Activated CD4-positive, alpha-beta T cell treated with anti-CD3 and anti-CD28 coated beads for 48 hours (primary cell): ENCODE results near the gene ARHGDIA.

Experiments
- DNase-seq: peaks from one replicate; pipeline ENCODE4 v3.0.0-alpha.2; 2020

Gene ARHGDIA

DNA sequence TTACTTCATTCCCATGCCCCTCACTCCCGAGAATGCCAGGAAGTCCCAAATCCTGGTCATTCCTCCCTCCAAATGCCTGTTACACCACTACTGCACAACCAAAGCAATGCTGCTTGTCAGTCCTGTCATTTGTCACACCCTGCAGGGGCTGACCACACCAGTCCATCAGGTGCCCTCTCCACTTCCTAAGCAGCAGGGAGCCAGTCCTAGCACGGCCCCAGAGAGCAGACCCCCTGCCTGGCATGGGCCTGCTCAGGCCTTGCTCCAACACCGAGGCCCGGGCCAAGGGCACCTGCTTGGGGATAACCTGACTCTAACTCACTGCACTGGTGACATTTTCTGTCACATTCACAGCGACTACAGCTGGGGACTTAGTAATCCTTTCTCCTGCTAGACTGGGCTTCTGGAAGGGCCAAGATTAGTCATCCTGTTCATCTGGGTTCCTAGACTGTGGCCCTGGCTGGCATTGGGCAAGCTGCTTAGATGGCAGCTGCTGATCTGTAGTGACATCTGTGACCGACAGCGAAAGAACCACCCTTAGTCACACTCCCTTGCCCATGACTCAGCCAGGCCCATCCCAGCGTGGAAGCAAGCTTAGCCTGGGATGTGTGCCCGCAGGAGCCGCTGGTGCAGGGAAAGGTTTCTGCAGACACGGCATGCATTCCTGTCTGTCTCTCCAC lies 14.9 kb upstream of the ARHGDIA start:
- DNase-seq = no peak

DNA sequence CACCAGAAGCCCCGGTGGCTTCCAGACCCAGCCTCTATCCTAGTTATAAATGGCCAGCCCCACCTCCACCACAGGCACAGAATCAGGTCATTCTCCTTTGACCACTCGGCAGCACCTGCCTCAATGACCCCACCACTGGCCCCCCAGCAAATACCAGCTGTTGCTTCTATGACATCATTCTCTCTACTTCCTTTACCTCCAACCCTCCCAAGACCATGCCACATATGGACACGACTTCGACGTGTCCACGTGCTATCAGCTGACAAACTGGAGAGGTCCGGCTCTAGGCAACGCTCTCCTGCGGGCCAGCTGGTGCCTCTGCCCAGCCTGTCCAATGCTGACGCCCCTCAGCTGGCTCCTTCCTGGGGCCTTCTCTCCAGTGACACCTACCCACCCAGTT lies 14.3 kb upstream of the ARHGDIA start:
- no peak for DNase-seq

DNA sequence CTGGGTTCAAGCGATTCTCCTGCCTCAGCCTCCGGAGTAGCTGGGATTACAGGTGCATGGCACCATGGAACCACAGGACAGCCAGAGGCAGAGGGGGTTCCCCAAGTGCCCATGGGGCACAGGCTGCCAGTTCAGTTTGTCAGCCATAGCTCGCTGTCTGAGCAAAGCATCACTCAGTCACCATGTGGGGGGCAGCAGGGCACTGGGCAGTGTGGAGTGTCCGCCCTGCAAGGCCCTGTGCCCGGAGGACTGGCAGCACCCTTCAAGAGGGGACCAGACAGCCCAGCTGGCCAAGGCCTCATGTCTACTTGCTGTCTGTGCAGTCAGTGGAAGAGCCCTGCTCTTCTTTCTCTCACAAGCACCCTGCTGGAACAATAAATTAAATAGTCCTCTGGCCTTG lies 13.8 kb upstream of the ARHGDIA start:
- DNase-seq = no peak

DNA sequence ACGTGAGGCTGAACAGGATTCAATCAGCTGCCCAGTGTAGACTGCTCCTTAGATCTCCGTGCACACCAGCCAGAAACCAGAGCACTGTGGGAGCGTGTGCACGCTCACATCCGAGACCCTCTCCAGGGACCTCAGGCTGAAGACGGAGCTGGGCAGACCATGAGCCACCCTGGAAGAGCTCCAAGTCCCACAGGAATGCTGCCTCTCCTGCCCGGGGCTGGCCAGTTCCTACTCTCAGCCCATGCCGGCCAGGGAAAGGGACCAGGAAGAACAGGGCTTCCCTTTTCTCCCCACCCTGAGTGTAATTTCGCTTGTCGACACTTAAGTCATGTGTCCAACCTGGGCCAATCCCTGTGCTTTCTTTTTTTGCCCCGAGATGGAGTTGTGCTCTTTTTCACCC lies 13.4 kb upstream of the ARHGDIA start:
- no peak for DNase-seq

DNA sequence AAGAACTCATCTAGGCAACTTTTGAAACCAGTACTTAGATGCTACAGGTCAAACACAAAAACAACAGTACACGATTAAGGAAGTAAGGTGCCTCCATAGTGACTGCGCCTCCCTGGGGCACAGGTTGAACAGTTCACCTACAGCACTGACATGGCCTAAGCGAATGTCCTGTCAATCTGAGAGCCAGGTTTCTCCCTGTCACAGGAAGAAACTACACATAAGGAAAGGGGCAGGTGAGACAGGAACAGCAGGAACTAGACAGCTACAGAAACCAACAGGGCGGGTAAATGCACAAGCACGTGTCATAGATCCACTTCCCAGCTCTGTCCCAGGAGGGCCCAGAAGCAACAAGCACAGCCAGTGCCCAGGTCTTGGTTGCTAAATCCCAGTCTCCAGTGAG lies 8.0 kb upstream of the ARHGDIA start:
- DNase-seq = no peak

DNA sequence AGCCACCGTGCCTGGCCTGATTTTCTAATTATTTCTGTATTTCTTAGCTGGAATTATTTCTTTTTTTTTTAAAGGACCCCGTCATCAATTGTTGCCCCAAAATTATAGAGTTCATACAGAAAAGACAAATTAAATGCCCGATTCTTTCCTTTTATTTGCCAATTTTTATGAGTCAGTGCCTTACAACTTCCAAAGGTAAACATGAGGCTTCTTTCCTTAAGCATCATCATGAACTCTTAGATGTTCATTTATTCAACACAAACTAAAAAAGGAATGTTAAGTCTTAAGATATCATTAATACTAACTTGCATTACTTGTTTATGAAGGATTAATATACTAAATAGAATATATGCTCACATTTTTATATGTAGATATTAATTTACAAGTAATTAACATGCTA lies 7.2 kb upstream of the ARHGDIA start:
- no peak for DNase-seq

DNA sequence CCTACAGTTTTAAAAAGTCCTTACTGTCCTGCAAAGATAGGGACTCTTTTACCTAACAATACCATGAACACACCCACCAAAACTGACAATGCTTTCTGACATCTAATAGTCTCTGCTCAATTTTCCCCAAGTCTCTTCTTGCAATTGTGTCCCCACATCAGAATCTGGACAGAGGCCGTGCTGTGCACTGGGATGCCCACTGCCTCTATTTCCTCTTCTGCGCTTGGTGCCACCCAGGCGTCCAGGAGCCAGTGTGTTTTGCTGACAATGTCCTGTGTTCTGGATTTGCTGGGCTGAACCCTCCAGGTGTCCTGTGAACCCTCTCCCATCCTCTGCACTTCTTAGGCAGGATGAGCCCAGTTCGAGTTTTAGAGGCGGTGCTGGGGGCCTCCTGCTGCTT lies 6.4 kb upstream of the ARHGDIA start:
- no peak for DNase-seq

DNA sequence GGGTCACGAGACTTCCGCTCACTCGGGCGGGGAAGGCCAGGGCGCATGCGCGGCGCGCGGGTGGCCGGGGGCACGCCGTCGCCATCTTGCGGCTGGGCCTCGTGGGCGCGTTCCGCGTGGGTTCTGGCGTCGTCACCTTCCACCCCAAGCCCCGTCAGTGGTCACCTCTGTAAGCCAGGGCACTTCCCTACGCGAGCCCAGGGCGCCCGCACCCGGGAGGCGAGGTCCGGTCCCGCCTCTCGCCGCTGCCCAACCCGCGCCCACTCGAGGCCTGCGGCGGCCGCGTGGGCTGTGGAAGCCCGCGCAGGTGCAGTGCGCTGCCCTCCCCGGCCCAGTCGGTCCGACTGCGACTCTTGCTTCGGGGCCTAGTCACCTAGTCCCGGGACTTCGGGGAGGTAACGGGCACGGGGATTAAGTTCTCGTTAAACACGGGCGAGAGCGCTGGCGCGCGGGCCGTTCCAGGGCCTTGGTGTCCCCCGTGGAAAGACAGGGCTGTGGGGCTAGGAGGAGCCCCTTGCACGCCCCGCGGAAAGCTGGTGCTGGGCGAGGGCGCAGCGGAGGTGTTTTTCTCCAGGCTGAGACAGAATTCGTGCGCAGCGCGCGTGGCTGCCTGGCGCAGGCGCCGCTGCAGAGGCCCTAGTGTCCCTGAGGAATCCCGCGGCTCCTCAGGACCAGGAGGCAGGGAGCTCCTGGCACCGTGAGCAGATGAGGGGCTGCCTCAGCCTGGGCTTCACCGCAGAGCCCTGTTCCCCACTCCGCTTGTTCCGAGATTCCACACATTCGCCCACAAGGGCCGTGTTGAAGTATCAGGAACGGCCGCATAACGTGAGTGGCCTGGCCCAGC lies 472 bp upstream of the ARHGDIA start:
- DNase-seq = peak; percentile 97

DNA sequence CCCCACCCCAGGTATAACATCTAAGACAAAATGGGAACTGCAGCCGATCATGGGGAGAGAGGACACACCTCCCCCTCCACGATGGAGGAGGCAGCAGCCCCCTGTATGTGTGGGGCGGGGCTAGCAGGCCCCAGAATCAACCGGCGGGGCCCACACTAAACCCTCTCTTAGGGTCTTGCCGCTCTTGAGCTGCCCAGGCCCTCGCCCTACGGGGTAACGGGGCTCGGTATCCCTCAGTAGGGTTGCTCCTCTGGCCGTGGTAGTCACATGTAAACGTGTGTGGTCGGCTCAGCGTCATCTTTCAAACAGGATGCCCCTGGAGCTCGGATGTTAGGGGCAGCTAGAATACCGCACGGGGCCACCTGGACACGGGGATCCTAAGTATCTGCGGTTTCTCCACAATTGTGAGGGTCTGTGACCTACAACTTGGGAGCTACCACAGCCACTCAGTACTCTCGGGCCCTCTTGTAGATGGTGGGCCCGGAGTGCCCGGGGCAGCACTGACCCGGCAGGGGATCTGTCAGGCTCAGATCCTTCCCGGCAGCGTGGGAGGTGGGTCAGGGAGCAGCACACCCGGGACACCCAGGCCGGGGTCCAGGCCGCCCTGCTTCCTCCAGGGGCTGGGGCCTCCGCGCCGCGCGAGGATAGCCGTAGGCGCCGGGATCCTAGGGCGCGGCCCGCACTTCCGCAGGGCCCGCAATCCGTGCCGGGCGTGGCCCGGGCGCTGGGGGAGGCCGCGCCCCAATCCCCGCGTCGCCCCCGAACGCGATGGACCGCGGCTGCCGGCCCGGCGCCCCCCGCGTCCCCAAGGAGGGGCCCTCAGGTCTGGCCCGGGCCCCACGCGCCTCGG lies 781 bp downstream of the ARHGDIA start:
- DNase-seq = peak; percentile 59

DNA sequence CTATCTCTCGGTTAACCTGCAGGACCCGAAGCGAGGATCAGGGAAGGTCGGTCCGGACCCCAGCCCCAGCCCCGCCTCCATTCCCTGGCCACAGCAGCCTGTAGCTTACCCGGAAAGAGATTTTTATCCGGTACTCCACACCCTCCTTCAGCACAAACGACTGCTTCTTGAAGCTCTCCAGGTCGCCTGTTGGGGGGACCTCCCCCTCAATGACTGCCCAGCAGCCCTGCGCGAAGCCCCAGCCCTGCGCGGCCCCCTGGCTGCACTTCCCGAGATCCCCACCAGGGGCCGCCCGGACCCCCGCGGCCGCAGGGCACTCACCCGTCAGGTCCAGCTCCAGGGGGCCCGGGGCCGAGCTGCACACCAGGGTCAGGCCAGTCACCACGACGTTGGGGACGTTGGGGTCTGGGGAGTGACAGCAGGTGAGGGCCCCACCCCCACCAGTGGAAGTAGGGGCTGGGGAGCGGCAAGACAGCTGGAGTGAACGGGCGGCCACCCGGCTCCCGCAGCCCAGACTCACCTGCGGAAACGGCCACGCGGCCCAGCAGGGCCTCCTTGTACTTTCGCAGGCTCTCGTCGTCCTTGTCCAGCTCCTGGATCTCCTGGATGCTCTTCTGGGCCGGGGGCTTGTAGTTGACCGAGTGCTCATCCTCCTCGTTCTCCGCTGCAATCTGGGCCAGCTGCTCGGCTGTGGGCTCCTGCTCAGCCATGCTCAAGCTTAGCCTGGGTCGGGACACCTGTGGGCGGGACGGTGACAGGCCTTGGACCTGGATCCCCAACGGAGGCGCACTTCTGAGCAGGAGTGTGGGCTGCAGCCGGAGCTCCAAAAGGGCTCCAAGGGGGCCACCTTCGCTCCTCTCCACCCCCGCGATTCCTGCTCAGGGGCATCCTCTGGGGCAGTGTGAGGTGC lies 1.7 kb downstream of the ARHGDIA start:
- DNase-seq = peak; percentile 61

DNA sequence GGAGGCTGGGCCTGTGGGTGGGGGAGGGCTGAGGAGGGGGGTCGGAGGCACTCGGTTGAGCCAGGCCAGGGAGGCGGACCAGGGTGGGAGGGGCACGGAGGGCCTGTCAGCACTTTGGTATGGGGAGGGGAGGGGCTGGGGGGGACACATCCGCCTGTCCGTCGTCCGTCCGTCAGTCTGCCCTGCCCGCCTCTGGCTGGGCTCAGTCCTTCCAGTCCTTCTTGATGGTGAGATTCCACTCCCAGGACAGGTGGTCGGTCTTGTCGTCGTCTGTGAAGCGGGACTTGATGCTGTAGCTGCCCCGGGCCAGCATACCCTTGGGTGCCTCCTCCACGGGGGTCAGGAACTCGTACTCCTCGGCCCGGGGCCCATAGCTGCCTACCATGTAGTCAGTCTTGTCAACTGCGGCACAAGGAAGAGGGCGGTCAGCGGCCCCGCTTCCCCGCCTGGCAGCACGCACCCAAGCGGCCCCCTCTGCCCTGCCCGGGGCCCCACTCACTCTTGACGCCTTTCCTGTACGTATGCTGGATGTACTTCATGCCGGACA lies 2.4 kb downstream of the ARHGDIA start:
- DNase-seq = peak; percentile 22

DNA sequence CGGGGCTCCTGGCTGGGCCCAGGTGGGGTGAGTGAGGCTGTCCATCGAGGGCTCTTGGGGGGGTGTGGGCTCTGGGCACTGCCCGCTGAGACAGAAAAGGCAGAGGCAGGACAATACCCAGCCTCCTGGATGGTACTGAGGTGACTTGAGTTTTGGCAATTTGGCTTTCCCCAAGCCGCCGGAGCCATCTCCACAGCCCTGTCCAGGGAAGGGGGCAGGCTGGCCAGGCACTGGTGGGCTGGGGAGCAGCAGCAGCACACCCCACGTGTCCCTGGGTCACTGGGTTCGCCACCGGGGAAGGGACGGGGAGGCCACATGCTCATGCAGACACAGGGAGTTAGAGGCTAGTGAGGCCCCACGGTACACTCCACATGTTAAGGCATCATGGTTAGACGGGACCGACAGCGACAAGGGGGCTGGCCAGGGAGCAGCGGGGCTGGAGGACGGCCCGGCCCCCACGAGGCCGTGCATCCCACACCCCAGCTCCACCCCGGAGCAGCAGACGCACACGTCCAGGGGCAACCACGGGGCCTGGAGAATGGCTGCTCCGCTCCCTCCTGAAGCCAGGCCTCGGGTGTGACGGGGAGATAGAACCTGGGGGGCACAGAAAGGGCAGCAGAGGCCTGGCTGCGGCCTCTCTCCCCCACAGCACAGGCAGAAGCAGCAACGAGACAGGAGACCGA lies 3.0 kb downstream of the ARHGDIA start:
- DNase-seq = peak; percentile 22

DNA sequence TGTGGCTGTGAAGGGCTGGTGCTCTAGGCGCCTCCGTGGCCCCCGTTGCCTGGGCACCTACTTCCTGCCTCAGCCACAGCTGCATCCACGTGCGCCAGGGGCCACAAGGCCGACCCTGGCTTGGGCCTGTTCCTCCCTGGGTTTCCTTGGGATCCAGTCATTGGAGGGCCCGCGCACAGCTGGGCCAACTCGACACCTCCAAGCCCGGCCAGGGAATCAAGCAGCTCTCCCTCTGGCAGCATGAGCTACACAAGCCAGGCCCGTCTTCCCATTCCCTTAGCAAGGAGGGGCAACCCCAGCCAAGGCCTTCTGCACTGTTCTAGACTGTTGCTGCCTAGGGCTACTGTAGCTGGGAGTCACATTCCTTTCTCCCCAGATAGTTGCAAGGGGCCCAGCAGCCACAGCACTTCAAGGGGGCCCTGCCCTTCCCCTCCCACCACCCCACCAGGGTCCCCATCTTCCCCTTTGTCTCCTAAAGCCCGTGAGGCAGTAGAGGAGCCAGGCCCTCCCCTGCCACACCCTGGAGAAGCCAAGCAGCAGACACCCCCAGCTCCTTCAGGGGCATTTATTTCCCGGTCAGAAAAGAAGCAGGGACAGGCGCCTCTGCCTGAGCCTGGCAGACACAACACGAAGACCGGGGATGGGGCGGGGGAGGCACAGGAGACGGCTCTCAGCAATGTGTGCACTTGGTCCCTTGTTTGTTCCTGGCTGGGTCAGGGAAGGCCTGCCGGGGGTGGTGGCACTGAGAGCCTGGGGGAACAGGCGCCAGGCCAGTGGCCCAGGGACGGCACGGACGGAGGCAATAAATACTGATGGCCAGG lies 3.8 kb downstream of the ARHGDIA start:
- peak; percentile 38 for DNase-seq

DNA sequence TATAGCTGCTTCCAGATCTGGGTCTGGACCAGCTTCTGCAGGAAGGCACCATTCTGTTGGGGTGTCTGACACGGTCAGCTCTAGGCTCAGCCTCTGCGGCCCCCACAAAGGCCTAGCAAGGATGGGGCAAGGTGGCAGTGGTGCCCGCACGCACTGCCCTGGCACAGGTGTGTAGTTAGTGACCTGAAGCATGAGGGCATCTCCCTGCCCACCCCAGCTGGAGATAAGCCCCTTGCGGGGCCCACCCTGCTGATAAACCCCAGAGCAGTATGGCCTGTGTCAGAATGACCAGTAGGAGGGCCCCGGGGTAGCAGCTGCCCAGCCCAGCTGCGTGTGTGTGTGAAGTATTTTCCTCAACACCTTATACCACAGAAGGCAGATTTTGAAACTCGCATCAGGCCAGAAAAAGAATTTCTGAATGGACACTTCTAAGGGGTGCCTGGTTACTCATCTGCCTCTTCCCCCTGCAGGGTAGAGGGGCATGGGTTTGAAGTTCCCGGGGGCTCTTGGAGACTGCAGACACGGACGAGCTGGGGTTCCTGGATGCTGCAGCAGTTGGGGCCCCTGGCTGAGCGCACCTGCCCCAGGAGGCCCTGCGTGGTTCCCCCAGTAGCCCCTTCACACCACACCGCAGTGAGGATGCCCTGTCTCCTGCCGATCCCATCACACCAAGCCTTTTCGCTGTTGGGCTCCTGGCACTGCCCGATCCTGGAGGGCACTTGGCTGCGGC lies 4.5 kb downstream of the ARHGDIA start:
- peak; percentile 25 for DNase-seq

DNA sequence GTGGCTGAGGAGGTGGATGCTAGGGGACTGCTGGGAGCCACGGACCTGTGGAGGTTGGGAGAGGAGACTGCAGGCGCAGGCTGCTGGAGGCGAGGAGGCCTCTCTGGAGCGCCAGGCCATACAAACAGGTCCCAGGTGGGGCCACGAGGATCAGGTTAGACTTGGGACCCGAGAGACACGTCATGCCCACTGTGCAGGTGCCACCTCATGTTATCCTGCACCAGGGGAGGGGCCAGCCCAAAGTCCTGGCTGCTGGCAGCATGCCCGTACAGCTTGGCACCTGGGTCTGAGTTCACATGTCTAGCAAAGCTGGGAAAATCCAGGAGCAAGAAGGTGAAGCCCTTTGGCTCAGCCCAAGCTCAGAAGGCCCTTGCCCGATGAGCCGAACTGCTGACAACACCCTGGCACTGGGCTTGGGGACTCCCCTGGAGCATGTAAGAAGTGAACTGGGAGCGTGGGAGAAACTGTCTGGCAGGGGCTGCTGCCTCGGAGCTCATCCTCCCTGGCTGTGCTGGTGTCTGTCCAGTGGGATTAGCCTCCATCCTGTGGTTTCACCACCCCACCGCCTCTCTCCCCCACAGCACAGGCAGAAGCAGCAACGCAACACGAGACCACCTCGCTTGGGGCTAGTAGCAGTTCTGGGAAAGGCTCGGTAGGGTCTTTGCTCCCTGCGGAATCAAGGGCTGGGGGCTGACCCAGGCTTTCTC lies 5.3 kb downstream of the ARHGDIA start:
- DNase-seq = peak; percentile 32

DNA sequence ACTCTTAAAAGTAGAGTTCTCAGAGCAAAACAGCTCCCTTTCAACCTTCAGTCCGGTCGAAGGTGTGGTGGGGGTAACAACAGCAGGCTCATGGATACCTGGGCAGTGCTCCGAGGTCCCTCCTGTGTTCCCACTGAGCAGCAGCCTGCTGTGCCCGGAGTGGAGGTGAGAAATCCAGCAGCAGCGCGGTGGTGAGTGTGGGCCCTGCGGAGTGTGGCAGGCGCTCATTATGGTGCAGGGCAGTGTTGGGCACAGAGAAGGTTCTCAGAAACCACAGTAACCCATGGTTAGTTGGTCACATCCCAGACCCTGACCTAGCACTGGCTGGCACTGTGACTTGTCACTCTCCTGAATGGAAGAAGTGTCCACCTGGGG lies 5.8 kb downstream of the ARHGDIA start:
- DNase-seq = no peak

DNA sequence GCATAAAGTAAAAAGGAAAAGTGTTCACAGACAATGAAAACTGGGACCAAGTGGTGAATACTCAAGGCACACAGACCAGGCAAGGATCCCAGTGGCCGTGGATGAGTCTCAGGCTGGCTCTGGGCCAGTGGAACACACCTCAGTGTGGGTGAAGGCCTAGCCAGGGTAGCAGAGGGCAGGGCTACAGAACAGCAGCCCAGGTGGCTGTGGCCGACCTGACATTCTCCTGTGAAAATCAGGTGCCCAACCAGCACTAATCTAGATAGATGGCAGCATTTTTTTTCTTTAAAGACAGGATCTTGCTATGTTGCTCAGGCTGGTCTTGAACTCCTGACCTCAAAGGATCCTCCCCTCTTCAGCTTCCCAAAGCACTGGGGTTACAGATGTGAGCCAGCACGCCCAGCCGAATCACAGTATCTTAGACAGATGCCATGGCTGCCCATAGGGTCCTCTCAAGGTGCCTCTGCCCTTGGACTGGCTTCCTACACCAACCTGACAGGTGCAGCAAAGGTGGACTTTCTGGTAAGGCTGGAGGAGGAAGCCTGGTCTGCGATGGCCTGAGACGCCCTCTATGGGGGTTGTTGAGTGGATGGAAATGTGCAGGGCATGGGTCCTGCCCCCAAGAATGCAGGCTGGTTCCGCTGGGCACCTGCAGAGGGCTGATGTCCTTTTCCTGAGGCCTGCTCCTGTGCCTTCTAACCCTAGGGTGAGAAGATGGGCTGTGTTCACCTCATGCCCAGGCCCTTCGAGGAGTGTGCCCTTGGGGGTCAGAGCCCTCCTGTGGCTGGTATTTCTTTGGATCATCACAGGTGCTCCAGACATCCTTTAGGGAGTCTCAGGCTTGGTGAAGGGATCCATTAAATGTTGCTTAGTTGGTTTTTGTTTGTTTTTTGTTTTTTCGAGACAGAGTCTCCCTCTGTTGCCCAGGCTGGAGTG lies 7.0 kb downstream of the ARHGDIA start:
- no peak for DNase-seq

DNA sequence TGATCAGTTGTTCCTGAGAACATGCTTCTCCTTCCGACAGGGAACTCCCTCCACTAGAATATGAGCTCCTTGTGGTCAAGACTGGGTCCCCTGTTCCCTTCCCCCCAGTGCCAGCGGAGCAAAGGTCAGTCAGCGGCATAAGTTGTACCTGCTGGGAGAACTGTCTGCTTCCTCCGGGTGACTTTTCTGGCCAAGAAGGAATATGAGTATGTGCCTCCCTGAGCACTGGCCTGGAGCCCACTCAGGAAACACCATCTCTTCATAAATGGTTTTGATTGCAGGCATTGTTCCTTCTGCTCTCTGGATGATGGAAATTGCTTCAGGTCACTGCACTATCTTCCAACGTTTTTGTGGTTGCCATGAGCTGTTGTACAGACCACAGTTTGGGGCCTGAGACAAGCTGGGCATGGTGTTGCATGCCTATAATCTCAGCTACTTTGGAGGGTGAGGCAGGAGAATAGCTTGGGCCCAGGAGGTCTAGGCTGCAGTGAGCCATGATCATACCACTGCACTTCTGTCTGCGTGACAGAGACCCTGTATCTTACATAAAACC lies 7.9 kb downstream of the ARHGDIA start:
- DNase-seq = no peak
